ENCODE data around the gene PCDHA1.

The PCDHA1 gene

GRCh38 chr5:141032626-141033025, 246.7 kb downstream of the PCDHA1 start:
- ATAC-seq (ENCODE audit: low read depth): no peak
- Histone ChIP-seq H3K27me3 (ENCODE audit: insufficient read depth, poor library complexity, severe bottlenecking) (no peaks in the 10 kb centered on the region), H3K36me3 (ENCODE audit: low read depth) (no peaks in the 10 kb centered on the region), H3K27ac (ENCODE audit: poor library complexity, severe bottlenecking) (no peak overlapping the region), H3K4me3 (ENCODE audit: severe bottlenecking) (no peak overlapping the region), H3K9me3 (ENCODE audit: severe bottlenecking) (no peaks in the 10 kb centered on the region), H3K4me1 (ENCODE audit: insufficient read depth, poor library complexity, severe bottlenecking) (no peaks in the 10 kb centered on the region)
- TF ChIP-seq CTCF (IDR thresholded peaks at IDR 0.05; ENCODE audit: poor library complexity, severe bottlenecking): no peak
- no peak for DNase-seq (ENCODE audit: low spot score)

DNA sequence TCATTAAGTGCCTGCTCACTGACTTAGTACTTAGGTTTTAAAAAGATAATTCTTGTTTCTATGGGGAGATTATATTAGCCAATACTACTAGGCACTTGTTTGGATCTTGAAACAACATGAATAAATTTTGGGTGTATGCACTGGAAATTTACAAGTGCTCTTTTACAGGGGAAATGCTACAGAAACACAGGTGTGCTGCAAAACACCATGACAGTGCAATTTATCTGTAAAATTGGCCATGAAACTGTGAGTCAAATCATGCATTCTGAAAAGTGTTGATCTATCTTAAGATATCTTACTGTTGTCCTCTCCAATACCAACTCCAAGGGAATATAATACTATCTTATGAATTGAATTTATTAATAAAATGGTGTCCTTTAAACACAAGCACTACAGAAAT, 253.1 kb downstream of the PCDHA1 start:
- ATAC-seq (ENCODE audit: low read depth): no peak
- Histone ChIP-seq H3K27me3 (ENCODE audit: insufficient read depth, poor library complexity, severe bottlenecking) (no peaks in the 10 kb centered on the region), H3K27ac (ENCODE audit: poor library complexity, severe bottlenecking) (no peak overlapping the region), H3K4me3 (ENCODE audit: severe bottlenecking) (no peak overlapping the region), H3K9me3 (ENCODE audit: severe bottlenecking) (no peaks in the 10 kb centered on the region), H3K4me1 (ENCODE audit: insufficient read depth, poor library complexity, severe bottlenecking) (peaks cover 9% of the 10 kb centered on the region), H3K36me3 (ENCODE audit: low read depth) (no peaks in the 10 kb centered on the region)
- DNase-seq (ENCODE audit: low spot score): no peak
- TF ChIP-seq CTCF (IDR thresholded peaks at IDR 0.05; ENCODE audit: poor library complexity, severe bottlenecking): no peak

GRCh38 chr5:141039517-141039916, 253.6 kb downstream of the PCDHA1 start:
- TF ChIP-seq CTCF (IDR thresholded peaks at IDR 0.05; ENCODE audit: poor library complexity, severe bottlenecking): no peak
- Histone ChIP-seq H3K27me3 (ENCODE audit: insufficient read depth, poor library complexity, severe bottlenecking) (no peaks in the 10 kb centered on the region), H3K9me3 (ENCODE audit: severe bottlenecking) (no peaks in the 10 kb centered on the region), H3K36me3 (ENCODE audit: low read depth) (no peaks in the 10 kb centered on the region), H3K4me3 (ENCODE audit: severe bottlenecking) (no peak overlapping the region), H3K27ac (ENCODE audit: poor library complexity, severe bottlenecking) (peak overlapping the region; percentile 42), H3K4me1 (ENCODE audit: insufficient read depth, poor library complexity, severe bottlenecking) (peaks cover 9% of the 10 kb centered on the region)
- DNase-seq (ENCODE audit: low spot score) (no peak), ATAC-seq (ENCODE audit: low read depth) (peak; percentile 17; the same call in 1 of the 3 replicates)

- Histone ChIP-seq H3K27ac (ENCODE audit: poor library complexity, severe bottlenecking) (peak overlapping the region; percentile 42), H3K4me1 (ENCODE audit: insufficient read depth, poor library complexity, severe bottlenecking) (peaks cover 9% of the 10 kb centered on the region), H3K27me3 (ENCODE audit: insufficient read depth, poor library complexity, severe bottlenecking) (no peaks in the 10 kb centered on the region), H3K9me3 (ENCODE audit: severe bottlenecking) (no peaks in the 10 kb centered on the region), H3K36me3 (ENCODE audit: low read depth) (no peaks in the 10 kb centered on the region), H3K4me3 (ENCODE audit: severe bottlenecking) (peak overlapping the region; percentile 43)
- peak; percentile 74 for ATAC-seq (ENCODE audit: low read depth)
- peak; percentile 82 for TF ChIP-seq CTCF (IDR thresholded peaks at IDR 0.05; ENCODE audit: poor library complexity, severe bottlenecking)
- no peak for DNase-seq (ENCODE audit: low spot score)
These were observed 254.3 kb downstream of the PCDHA1 start for GRCh38 chr5:141040093-141040770.

DNA sequence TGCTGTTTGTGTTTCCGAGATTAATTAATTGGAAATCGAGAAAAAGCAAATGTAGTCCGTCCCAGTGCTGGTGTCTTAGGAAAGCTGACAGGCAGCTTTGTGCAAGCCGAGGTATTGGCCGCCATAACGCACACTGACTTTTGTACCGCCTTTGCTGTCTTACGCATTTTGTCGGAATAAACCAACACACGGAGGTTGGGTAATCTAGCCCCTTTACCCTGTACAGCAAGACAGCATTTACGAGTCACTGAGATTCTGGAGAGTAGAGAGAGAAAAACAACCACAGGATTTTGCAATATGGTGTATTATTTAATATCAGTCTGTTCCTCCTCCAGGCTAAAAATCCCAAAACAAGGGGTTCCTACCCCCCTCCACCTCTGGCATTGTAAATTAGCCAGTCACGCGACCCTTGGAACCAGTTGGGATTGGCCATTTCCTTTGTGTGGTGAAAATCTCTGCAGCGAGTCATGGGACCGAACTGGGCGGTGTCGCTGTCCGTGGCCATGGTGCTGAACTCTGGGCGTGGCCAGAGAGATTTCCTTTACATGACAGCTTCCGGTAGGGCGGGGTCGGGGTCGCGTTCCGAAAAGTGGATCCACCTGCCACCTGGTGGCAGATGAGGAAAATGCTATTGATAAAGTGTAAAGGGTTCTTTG, 255.0 kb downstream of the PCDHA1 start:
- Histone ChIP-seq H3K27me3 (ENCODE audit: insufficient read depth, poor library complexity, severe bottlenecking) (no peaks in the 10 kb centered on the region), H3K9me3 (ENCODE audit: severe bottlenecking) (no peaks in the 10 kb centered on the region), H3K4me1 (ENCODE audit: insufficient read depth, poor library complexity, severe bottlenecking) (peaks cover 9% of the 10 kb centered on the region), H3K4me3 (ENCODE audit: severe bottlenecking) (peak overlapping the region; percentile 43), H3K27ac (ENCODE audit: poor library complexity, severe bottlenecking) (peak overlapping the region; percentile 42), H3K36me3 (ENCODE audit: low read depth) (no peaks in the 10 kb centered on the region)
- peak; percentile 87 for ATAC-seq (ENCODE audit: low read depth)
- TF ChIP-seq CTCF (IDR thresholded peaks at IDR 0.05; ENCODE audit: poor library complexity, severe bottlenecking): peak; percentile 89
- DNase-seq (ENCODE audit: low spot score): peak; percentile 97
